ENCODE results near the gene ETS2. TPM values are rescaled to one million over a fixed set of nuclear protein-coding genes. Genes with fewer than 3 reads are reported as not detected.

ETS2 gene
- total and polyA plus RNA-seq, 2 of the 4 experiments (the other 2 are of a cell fraction) = 21.3 to 21.7 TPM

- dilution Hi-C loops (cut with HindIII; ENCODE audit: low sequenced_read_pairs, unreplicated experiment) = no loop called here
- Histone ChIP-seq H4K91ac (ENCODE audit: insufficient read depth, low read depth, low read length) (no peak overlapping the region), H2AK9ac (replicated peaks; ENCODE audit: low read depth, low read length, poor library complexity) (no peak overlapping the region), H3K56ac (ENCODE audit: extremely low read depth, insufficient read depth, low read length) (no peak overlapping the region), H3K23ac (ENCODE audit: low read depth, low read length) (no peak overlapping the region), H3K18ac (ENCODE audit: low read depth, low read length) (peak overlapping the region; percentile 37; the same call in 1 of the 2 replicates), H2AFZ (replicated peaks; ENCODE audit: low read length, poor library complexity) (no peak overlapping the region), H3K4me2 (ENCODE audit: low read depth, low read length) (no peak overlapping the region), H3K27me3 (ENCODE audit: control insufficient read depth, insufficient read depth, low read length) (no peaks in the 10 kb centered on the region), H2BK120ac (ENCODE audit: low read depth, low read length) (peak overlapping the region; percentile 61; the same call in 1 of the 2 replicates), H3K36me3 (ENCODE audit: control insufficient read depth, insufficient read depth, low read length) (peaks cover 3% of the 10 kb centered on the region; the same call in 1 of the 2 replicates), H3K27ac (ENCODE audit: insufficient read depth, low read length) (peak overlapping the region; percentile 15; the same call in 1 of the 2 replicates), H3K4ac (ENCODE audit: low read depth, low read length) (peak overlapping the region; percentile 24; the same call in 1 of the 2 replicates), H2BK20ac (ENCODE audit: low read depth, low read length) (peak overlapping the region; percentile 29; the same call in 1 of the 2 replicates), H4K5ac (ENCODE audit: low read depth, low read length) (0 out of 2 replicates have a peak overlapping the region, but pooled peaks have one; percentile 44), H2BK15ac (ENCODE audit: low read depth, low read length) (peak overlapping the region; percentile 72; the same call in 2 of the 3 replicates), H3K9me1 (ENCODE audit: insufficient read depth, low read length) (peaks cover 8% of the 10 kb centered on the region), H3K4me1 (ENCODE audit: control insufficient read depth, insufficient read depth, low read length) (peaks cover 16% of the 10 kb centered on the region), H3K14ac (replicated peaks; ENCODE audit: low read depth, low read length) (no peak overlapping the region), H3K4me3 (ENCODE audit: insufficient read depth, low read depth, low read length) (no peak overlapping the region), H2AK5ac (ENCODE audit: low read depth, low read length) (peak overlapping the region; percentile 54), H4K8ac (ENCODE audit: low read depth in 2 of 2, low read length in 2 of 2) (peak overlapping the region in 1 of 2 experiments; percentile 12; a peak in 1 of 4 replicates), H3K79me1 (ENCODE audit: low read depth in 1 of 2, low read length in 2 of 2) (peaks cover 0 to 17% of the 10 kb centered on the region in 2 experiments; a peak in 2 of 4 replicates), H4K20me1 (ENCODE audit: insufficient read depth, low read length) (peaks cover 19% of the 10 kb centered on the region), H3K9ac (ENCODE audit: low read depth, low read length) (no peak overlapping the region), H2BK5ac (ENCODE audit: low read depth, low read length, poor library complexity, severe bottlenecking) (peak overlapping the region; percentile 1), H3K9me3 (ENCODE audit: control insufficient read depth, insufficient read depth, low read length) (no peaks in the 10 kb centered on the region)
- no peak for ATAC-seq (ENCODE audit: low read depth)
- DNase-seq = no peak
- no peak for TF ChIP-seq ELK1 (IDR thresholded peaks at IDR 0.05; ENCODE audit: borderline replicate concordance, low read depth, low read length)
- no TSS peak for BruUV-seq (replicated peaks)
- ChIA-PET CTCF (interaction anchor here (0.7 to 1.2 kb wide), 3 partner anchors 28 to 221 kb away, joined by 3 to 6 read pairs (median 4); no protein-coding TSS in a partner anchor), POLR2A (ENCODE audit: unreplicated experiment) (no interaction called here)
- intact Hi-C loops (cut with micrococcal nuclease) = loop anchor here (10.0 kb wide), 1 partner anchor 182 kb away; no protein-coding TSS in a partner anchor
- in situ Hi-C loops (cut with MboI; ENCODE audit: low sequenced_read_pairs) = loop anchor here (10.0 kb wide), 1 partner anchor 48 kb away; no protein-coding TSS in a partner anchor
- 67% methylated on average over 1 of the region's 7 CpGs; no CpG with 5 or more reads in 1 of the 2 experiments for WGBS, 2 experiments (ENCODE audit: extremely low coverage in 2 of 2, insufficient read length in 1 of 2)
Observed at GRCh38 chr21:38803075-38803660, 2.6 kb upstream of the ETS2 start.

Data from IMR-90 (cell line).